HCT116 (cell line): ENCODE measurements around the gene HCST.

ENCODE experiments used
- CEBPB ChIP-seq: IDR thresholded peaks from 2 replicates; pipeline ENCODE4 v1.6.1; 2012; ENCODE audit warnings: low read depth
- CTCF ChIP-seq, 3 experiments: fragments of 200-600 bp in 1 of 3; sonication (generic) in 1 of 3; IDR thresholded peaks in 2 of 3; conservative IDR thresholded peaks in 1 of 3; 2 replicates each; pipeline ENCODE4 v1.5.1; 2012 to 2017; ENCODE audit warnings: low read depth in 2 of 3, low read length in 2 of 3, antibody characterized with exemption in 1 of 3, borderline replicate concordance in 1 of 3, control low read depth in 1 of 3, mild to moderate bottlenecking in 1 of 3, mixed read lengths in 1 of 3, mixed run types in 1 of 3, moderate library complexity in 1 of 3; ENCODE audit not compliant: insufficient read depth in 1 of 3
- EZH2 ChIP-seq: fragments of 200-600 bp; sonication (generic); IDR thresholded peaks from 2 replicates; pipeline ENCODE4 v1.6.1; 2017; ENCODE audit warnings: antibody characterized with exemption, mixed run types
- EZH2phosphoT487 ChIP-seq: fragments of 200-600 bp; IDR thresholded peaks from 2 replicates; pipeline ENCODE4 v1.6.1; 2018; ENCODE audit warnings: antibody characterized with exemption, borderline replicate concordance
- JUND ChIP-seq: IDR thresholded peaks from 2 replicates; pipeline ENCODE4 v1.6.1; 2012
- MAX ChIP-seq: IDR thresholded peaks from 2 replicates; pipeline ENCODE4 v1.6.1; 2012
- POLR2A ChIP-seq: IDR thresholded peaks from 2 replicates; pipeline ENCODE4 v1.7.0; 2011; ENCODE audit warnings: borderline replicate concordance; ENCODE audit not compliant: insufficient read depth, insufficient read length; ENCODE audit errors: extremely low read depth
- POLR2AphosphoS5 ChIP-seq: IDR thresholded peaks from 2 replicates; pipeline ENCODE4 v1.6.1; 2011; ENCODE audit warnings: mild to moderate bottlenecking, low read depth, low read length, moderate library complexity
- RAD21 ChIP-seq: IDR thresholded peaks from 2 replicates; pipeline ENCODE4 v1.6.1; 2012; ENCODE audit warnings: low read depth, mild to moderate bottlenecking
- SIN3A ChIP-seq: IDR thresholded peaks from 2 replicates; pipeline ENCODE4 v1.6.1; 2012; ENCODE audit warnings: low read depth
- YY1 ChIP-seq: IDR thresholded peaks from 2 replicates; pipeline ENCODE4 v1.6.1; 2011; ENCODE audit warnings: low read length, low read depth, moderate library complexity, mild to moderate bottlenecking; ENCODE audit not compliant: insufficient replicate concordance; ENCODE audit errors: extremely low read depth
- ZNF274 ChIP-seq: fragments of 200-500 bp; sonication (Bioruptor generic); IDR thresholded peaks from 2 replicates; pipeline ENCODE4 v1.6.1; 2014; ENCODE audit warnings: mild to moderate bottlenecking, low read depth, low read length, inconsistent platforms
- TF ChIP-seq, protein P1 (sequence below): IDR thresholded peaks from 2 replicates; pipeline ENCODE4 v1.6.1; 2012; ENCODE audit warnings: low read depth
- TF ChIP-seq, protein P2 (sequence below): IDR thresholded peaks from 2 replicates; pipeline ENCODE4 v1.6.1; 2012

DNA sequence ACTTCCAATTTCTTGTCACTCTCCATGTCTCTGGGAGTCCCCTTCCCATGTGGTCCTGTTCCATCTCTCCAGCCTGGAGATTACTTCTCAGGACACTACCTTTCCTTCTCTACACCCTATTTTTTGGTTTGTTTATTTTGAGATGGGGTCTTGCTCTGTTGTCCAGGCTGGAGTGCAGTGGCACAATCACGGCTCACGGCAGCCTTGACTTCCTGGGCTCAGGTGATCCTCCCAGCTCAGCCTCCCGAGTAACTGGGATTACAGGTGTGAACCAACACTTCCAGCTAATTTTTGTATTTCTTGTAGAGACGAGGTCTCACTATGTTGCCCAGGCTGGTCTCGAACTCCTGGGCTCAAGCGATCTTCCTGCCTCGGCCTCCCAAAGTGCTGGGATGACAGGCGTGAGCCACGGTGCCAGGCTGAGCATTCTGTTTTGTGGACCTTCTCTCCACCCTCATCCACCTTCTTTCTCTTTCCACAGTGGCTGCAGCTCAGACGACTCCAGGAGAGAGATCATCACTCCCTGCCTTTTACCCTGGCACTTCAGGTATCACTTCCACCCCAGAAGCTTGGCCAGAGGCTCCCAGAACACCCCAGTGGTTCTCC lies 644 bp downstream of the HCST start:
- TF ChIP-seq CTCF (IDR thresholded peaks at IDR 0.05 in 2 of 3, conservative IDR thresholded peaks at IDR 0.05 in 1 of 3; ENCODE audit: borderline replicate concordance in 1 of 3, insufficient read depth in 1 of 3, low read depth in 2 of 3, low read length in 2 of 3) (no peak), POLR2AphosphoS5 (no peak), EZH2 (no peak), POLR2A (no peak), SIN3A (no peak), EZH2phosphoT487 (no peak), YY1 (no peak), JUND (no peak), ZNF274 (no peak), RAD21 (no peak), CEBPB (no peak), MAX (no peak)
- TF ChIP-seq, protein P1, sequence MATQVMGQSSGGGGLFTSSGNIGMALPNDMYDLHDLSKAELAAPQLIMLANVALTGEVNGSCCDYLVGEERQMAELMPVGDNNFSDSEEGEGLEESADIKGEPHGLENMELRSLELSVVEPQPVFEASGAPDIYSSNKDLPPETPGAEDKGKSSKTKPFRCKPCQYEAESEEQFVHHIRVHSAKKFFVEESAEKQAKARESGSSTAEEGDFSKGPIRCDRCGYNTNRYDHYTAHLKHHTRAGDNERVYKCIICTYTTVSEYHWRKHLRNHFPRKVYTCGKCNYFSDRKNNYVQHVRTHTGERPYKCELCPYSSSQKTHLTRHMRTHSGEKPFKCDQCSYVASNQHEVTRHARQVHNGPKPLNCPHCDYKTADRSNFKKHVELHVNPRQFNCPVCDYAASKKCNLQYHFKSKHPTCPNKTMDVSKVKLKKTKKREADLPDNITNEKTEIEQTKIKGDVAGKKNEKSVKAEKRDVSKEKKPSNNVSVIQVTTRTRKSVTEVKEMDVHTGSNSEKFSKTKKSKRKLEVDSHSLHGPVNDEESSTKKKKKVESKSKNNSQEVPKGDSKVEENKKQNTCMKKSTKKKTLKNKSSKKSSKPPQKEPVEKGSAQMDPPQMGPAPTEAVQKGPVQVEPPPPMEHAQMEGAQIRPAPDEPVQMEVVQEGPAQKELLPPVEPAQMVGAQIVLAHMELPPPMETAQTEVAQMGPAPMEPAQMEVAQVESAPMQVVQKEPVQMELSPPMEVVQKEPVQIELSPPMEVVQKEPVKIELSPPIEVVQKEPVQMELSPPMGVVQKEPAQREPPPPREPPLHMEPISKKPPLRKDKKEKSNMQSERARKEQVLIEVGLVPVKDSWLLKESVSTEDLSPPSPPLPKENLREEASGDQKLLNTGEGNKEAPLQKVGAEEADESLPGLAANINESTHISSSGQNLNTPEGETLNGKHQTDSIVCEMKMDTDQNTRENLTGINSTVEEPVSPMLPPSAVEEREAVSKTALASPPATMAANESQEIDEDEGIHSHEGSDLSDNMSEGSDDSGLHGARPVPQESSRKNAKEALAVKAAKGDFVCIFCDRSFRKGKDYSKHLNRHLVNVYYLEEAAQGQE: no peak
- TF ChIP-seq, protein P2, sequence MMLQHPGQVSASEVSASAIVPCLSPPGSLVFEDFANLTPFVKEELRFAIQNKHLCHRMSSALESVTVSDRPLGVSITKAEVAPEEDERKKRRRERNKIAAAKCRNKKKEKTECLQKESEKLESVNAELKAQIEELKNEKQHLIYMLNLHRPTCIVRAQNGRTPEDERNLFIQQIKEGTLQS: no peak
